Panc1 (cell line): ENCODE measurements around the gene C11orf87.

Experiments
- SIN3A ChIP-seq: IDR thresholded peaks from 2 replicates; pipeline ENCODE4 v1.6.1; 2012; ENCODE audit warnings: low read depth, mild to moderate bottlenecking, low read length, moderate library complexity, borderline replicate concordance; ENCODE audit not compliant: insufficient read depth
- TCF7L2 ChIP-seq: IDR thresholded peaks from 2 replicates; pipeline ENCODE4 v1.6.1; 2011; ENCODE audit warnings: mild to moderate bottlenecking, low read depth, low read length, inconsistent platforms
- TF ChIP-seq, protein P1 (sequence below): fragments of 450-650 bp; IDR thresholded peaks from 2 replicates; pipeline ENCODE4 v1.5.1; 2017; ENCODE audit warnings: mild to moderate bottlenecking
- TF ChIP-seq, protein P2 (sequence below), 2 experiments: IDR thresholded peaks; 2 replicates each; pipeline ENCODE4 v1.6.1; 2011 to 2012; ENCODE audit warnings: low read depth in 2 of 2, control low read depth in 1 of 2, low read length in 1 of 2, mild to moderate bottlenecking in 1 of 2, moderate library complexity in 1 of 2; ENCODE audit not compliant: insufficient read depth in 1 of 2

DNA sequence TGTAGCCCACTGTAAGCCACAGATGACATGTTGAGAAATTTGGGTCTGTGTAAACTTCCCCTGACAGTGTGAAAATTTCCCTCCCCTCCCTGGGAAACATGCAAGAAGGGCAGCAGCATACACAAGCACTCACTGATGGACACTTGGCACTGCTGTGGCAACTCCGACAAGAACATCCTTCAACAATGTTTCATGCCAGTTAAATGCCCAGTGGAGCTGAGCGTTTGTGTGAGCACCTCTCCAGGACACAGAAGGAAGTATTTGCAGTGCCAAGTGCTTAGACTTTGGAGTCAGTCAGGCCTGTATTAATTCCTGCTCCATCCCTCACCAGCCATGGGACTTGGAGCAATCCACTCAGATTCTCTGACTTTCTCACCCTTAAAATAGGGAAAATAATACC lies 17.7 kb downstream of the C11orf87 start:
- TF ChIP-seq, protein P1, sequence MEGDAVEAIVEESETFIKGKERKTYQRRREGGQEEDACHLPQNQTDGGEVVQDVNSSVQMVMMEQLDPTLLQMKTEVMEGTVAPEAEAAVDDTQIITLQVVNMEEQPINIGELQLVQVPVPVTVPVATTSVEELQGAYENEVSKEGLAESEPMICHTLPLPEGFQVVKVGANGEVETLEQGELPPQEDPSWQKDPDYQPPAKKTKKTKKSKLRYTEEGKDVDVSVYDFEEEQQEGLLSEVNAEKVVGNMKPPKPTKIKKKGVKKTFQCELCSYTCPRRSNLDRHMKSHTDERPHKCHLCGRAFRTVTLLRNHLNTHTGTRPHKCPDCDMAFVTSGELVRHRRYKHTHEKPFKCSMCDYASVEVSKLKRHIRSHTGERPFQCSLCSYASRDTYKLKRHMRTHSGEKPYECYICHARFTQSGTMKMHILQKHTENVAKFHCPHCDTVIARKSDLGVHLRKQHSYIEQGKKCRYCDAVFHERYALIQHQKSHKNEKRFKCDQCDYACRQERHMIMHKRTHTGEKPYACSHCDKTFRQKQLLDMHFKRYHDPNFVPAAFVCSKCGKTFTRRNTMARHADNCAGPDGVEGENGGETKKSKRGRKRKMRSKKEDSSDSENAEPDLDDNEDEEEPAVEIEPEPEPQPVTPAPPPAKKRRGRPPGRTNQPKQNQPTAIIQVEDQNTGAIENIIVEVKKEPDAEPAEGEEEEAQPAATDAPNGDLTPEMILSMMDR: no peak
- TF ChIP-seq TCF7L2 (no peak), SIN3A (no peak)
- TF ChIP-seq, protein P2, sequence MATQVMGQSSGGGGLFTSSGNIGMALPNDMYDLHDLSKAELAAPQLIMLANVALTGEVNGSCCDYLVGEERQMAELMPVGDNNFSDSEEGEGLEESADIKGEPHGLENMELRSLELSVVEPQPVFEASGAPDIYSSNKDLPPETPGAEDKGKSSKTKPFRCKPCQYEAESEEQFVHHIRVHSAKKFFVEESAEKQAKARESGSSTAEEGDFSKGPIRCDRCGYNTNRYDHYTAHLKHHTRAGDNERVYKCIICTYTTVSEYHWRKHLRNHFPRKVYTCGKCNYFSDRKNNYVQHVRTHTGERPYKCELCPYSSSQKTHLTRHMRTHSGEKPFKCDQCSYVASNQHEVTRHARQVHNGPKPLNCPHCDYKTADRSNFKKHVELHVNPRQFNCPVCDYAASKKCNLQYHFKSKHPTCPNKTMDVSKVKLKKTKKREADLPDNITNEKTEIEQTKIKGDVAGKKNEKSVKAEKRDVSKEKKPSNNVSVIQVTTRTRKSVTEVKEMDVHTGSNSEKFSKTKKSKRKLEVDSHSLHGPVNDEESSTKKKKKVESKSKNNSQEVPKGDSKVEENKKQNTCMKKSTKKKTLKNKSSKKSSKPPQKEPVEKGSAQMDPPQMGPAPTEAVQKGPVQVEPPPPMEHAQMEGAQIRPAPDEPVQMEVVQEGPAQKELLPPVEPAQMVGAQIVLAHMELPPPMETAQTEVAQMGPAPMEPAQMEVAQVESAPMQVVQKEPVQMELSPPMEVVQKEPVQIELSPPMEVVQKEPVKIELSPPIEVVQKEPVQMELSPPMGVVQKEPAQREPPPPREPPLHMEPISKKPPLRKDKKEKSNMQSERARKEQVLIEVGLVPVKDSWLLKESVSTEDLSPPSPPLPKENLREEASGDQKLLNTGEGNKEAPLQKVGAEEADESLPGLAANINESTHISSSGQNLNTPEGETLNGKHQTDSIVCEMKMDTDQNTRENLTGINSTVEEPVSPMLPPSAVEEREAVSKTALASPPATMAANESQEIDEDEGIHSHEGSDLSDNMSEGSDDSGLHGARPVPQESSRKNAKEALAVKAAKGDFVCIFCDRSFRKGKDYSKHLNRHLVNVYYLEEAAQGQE (IDR thresholded peaks at IDR 0.05; ENCODE audit: insufficient read depth in 1 of 2, low read depth in 2 of 2, low read length in 1 of 2): no peak
